WERI-Rb-1 (cell line): ENCODE results near the gene TMEM132A.

ENCODE experiments used
- DNase-seq: peaks from one replicate; pipeline ENCODE4 v3.0.0-alpha.2; 2020
- H3K27ac ChIP-seq: fragments of 250-450 bp; sonication (Bioruptor Pico); 2 replicates; pipeline ENCODE4 v1.5.1; 2020; ENCODE audit warnings: mild to moderate bottlenecking, moderate library complexity
- H3K27me3 ChIP-seq: fragments of 250-450 bp; sonication (Bioruptor Pico); 2 replicates; pipeline ENCODE4 v1.5.1; 2021; ENCODE audit warnings: mild to moderate bottlenecking, low read depth, moderate library complexity; ENCODE audit not compliant: insufficient read depth, severe bottlenecking
- H3K36me3 ChIP-seq: fragments of 250-450 bp; sonication (Bioruptor Pico); 2 replicates; pipeline ENCODE4 v1.5.1; 2020; ENCODE audit warnings: mild to moderate bottlenecking, moderate library complexity
- H3K4me3 ChIP-seq: 2 replicates; pipeline ENCODE4 v1.5.1; 2011; ENCODE audit warnings: low read depth, mild to moderate bottlenecking, control low read depth, low read length
- H3K9me3 ChIP-seq: fragments of 250-450 bp; sonication (Bioruptor Pico); 2 replicates; pipeline ENCODE4 v1.5.1; 2021; ENCODE audit warnings: mild to moderate bottlenecking, moderate library complexity; ENCODE audit not compliant: severe bottlenecking
- CTCF ChIP-seq: IDR thresholded peaks from 2 replicates; pipeline ENCODE4 v1.5.1; 2011; ENCODE audit warnings: low read depth, mild to moderate bottlenecking, control low read depth, inconsistent platforms, low read length

Gene TMEM132A

GRCh38 chr11:60951904-60952741, 27.9 kb downstream of the TMEM132A start, which contains the start of gene SLC15A3:
SLC15A3 (minus strand) TSS chr11:60952176; CDS start chr11:60951551, 625 bp downstream.
- no peak for TF ChIP-seq CTCF
- Histone ChIP-seq H3K36me3 (no peaks in the 10 kb centered on the region), H3K9me3 (no peaks in the 10 kb centered on the region), H3K4me3 (no peak within 1 kb of the TSS), H3K27me3 (no peaks in the 10 kb centered on the region), H3K27ac (no peak within 1 kb of the TSS)
- no peak for DNase-seq

DNA sequence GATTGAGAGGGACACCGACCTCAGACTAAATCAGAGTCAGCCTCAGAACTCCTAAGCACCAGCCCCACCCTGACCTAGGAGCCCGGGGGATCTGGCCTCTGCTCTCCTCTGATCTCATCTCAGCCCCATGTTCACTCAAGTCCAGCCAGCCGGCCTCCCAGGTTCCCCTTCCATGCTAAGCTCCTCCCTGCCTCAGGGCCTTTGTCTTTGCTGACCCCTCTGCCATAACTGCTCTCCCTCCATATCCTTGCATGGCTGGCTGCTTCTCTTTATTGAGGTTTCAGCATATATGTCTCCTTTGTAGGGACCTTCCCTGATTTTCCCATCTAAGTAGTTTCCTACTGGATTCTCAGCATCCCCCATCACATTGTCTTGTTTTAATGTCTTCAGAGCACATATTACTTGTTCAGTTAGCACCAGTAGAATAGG, 28.5 kb downstream of the TMEM132A start:
- TF ChIP-seq CTCF, result no peak
- Histone ChIP-seq H3K36me3 (no peaks in the 10 kb centered on the region), H3K27ac (no peak overlapping the region), H3K4me3 (no peak overlapping the region), H3K9me3 (no peaks in the 10 kb centered on the region), H3K27me3 (no peaks in the 10 kb centered on the region)
- DNase-seq, result no peak

DNA sequence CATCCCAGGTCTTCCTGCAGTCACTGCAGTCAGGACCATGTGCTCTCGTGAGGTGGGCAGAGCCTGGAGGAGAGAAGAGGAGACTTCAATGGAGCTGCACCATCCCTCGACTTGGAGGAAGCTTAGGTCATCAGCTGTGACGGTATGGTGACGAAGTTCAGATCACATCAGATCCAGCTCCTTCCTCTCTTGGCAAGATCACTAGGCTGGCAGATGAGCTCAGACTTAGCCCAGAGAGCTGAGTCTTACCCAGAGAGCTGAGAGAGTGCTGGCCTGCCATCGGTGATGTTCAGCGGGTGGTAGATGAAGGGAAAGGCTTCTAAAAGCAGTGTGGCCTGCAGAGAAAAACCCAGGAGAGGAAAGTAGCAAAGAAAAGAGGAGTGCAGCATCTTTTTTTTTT, 29.5 kb downstream of the TMEM132A start:
- no peaks in the 10 kb centered on the region for H3K9me3 ChIP-seq
- DNase-seq, result no peak
- no peak overlapping the region for H3K27ac ChIP-seq
- H3K4me3 ChIP-seq, result no peak overlapping the region
- no peak for TF ChIP-seq CTCF
- no peaks in the 10 kb centered on the region for H3K36me3 ChIP-seq
- H3K27me3 ChIP-seq, result no peaks in the 10 kb centered on the region

GRCh38 chr11:60954421-60954820, 30.2 kb downstream of the TMEM132A start:
- no peak for DNase-seq
- Histone ChIP-seq H3K9me3 (no peaks in the 10 kb centered on the region), H3K4me3 (no peak overlapping the region), H3K36me3 (no peaks in the 10 kb centered on the region), H3K27me3 (no peaks in the 10 kb centered on the region), H3K27ac (no peak overlapping the region)
- no peak for TF ChIP-seq CTCF

- Histone ChIP-seq H3K4me3 (no peak overlapping the region), H3K9me3 (no peaks in the 10 kb centered on the region), H3K36me3 (no peaks in the 10 kb centered on the region), H3K27ac (no peak overlapping the region), H3K27me3 (no peaks in the 10 kb centered on the region)
- no peak for DNase-seq
- TF ChIP-seq CTCF, result no peak
Observed at GRCh38 chr11:60955571-60955970, 31.3 kb downstream of the TMEM132A start.
